Measurements from ENCODE around the gene ACTL9. TPM values are rescaled to one million over a fixed set of nuclear protein-coding genes. Genes with fewer than 3 reads are reported as not detected.
A peak's percentile ranks its signal among the peaks of the same experiment; 100 is the strongest.

The ACTL9 gene
- total and polyA plus RNA-seq, 8 donors = not detected

DNA sequence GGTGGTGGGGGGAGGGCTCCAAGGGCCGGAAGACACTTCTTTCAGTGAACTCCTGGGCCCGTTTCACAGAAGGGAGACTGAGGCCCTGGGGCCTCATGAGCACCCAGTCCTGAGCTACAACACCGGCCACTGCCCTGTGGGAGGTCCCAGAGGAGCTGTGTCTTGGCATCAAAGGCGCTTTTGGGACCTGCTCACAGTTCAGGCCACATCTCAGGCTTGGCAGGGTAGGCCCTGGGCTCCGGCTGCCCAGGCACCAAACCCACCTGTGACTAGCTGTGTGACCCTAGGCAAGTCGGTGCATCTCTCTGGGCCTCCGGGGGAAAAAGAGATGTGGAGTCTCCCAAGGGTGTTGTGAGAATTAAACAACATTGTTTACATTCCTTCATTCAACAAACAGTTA is 38.7 kb downstream of the ACTL9 start:
- no peak overlapping the region for H3K27ac ChIP-seq
- 48 to 51% methylated on average over 7 of the region's 7 CpGs for WGBS, 2 donors
- H3K27me3 ChIP-seq = no peaks in the 10 kb centered on the region
- DNase-seq (peak in 1 of 6 donors; percentile 22), ATAC-seq (no peak), FAIRE-seq (no peak)
- intact Hi-C loops (cut with DNase I) = loop anchor here in 2 of 3 donors (5.0 to 10.0 kb wide), 2 partner anchors 415 to 417 kb away; no protein-coding TSS in a partner anchor
- H3K9me3 ChIP-seq = no peaks in the 10 kb centered on the region
- no peaks in the 10 kb centered on the region for H3K36me3 ChIP-seq
- no peaks in the 10 kb centered on the region for H3K4me1 ChIP-seq
- TF ChIP-seq, protein P1, sequence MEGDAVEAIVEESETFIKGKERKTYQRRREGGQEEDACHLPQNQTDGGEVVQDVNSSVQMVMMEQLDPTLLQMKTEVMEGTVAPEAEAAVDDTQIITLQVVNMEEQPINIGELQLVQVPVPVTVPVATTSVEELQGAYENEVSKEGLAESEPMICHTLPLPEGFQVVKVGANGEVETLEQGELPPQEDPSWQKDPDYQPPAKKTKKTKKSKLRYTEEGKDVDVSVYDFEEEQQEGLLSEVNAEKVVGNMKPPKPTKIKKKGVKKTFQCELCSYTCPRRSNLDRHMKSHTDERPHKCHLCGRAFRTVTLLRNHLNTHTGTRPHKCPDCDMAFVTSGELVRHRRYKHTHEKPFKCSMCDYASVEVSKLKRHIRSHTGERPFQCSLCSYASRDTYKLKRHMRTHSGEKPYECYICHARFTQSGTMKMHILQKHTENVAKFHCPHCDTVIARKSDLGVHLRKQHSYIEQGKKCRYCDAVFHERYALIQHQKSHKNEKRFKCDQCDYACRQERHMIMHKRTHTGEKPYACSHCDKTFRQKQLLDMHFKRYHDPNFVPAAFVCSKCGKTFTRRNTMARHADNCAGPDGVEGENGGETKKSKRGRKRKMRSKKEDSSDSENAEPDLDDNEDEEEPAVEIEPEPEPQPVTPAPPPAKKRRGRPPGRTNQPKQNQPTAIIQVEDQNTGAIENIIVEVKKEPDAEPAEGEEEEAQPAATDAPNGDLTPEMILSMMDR (IDR thresholded peaks at IDR 0.05) = no peak
- no peak overlapping the region for H3K4me3 ChIP-seq

DNA sequence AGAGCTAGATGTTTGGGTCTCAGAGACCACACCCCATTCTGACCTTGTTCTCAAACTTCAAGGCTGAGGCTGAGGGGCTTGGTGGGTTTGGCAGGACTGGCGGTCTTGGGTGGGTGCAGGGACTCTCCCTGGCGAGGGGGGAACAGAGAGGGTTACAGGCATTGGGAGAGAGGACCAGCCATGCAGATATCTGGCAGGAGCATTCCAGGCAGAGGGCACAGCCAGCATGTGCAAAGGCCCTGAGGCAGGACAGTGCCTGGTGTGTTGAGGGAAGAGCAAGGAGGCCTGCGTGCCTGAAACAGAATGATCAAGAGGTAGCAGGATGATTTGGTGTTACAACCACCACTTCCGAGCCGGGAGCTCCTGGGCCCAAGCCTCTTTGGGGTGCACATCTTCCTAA is 40.7 kb downstream of the ACTL9 start:
- H3K4me3 ChIP-seq = no peak overlapping the region
- H3K36me3 ChIP-seq = no peaks in the 10 kb centered on the region
- intact Hi-C loops (cut with DNase I) = loop anchor here in 2 of 3 donors (5.0 to 10.0 kb wide), 2 partner anchors 417 to 419 kb away; no protein-coding TSS in a partner anchor
- no peak for ATAC-seq
- FAIRE-seq = no peak
- TF ChIP-seq, protein P1 (IDR thresholded peaks at IDR 0.05) = no peak
- no peaks in the 10 kb centered on the region for H3K4me1 ChIP-seq
- H3K27ac ChIP-seq = no peak overlapping the region
- no peaks in the 10 kb centered on the region for H3K27me3 ChIP-seq
- peak in 1 of 6 donors; percentile 30 for DNase-seq
- no peaks in the 10 kb centered on the region for H3K9me3 ChIP-seq
- WGBS, 2 donors = 49 to 55% methylated on average over 5 of the region's 5 CpGs

DNA sequence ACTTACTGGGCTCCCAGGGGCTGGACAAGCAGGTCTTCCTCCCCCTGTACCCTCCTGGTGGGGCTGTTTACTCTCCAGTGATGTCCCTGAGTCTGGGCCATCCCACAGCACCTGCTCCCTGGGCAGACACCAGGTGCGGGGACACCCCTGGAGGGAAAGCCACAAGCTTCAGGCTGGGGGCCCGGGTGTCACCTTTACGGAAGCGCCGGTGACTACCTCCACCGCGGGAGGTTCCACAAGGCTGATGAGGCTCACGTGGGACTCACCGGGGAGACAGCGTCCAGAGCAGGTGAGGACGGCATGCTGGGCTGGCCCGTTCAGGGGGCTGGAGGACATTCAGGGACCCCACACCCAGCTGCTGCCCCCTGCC is 43.3 kb downstream of the ACTL9 start:
- Histone ChIP-seq H3K4me3 (no peak overlapping the region), H3K9me3 (no peaks in the 10 kb centered on the region), H3K4me1 (no peaks in the 10 kb centered on the region), H3K27ac (no peak overlapping the region), H3K27me3 (no peaks in the 10 kb centered on the region), H3K36me3 (no peaks in the 10 kb centered on the region)
- TF ChIP-seq, protein P1 (IDR thresholded peaks at IDR 0.05) = no peak
- intact Hi-C loops (cut with DNase I) = loop anchor here in 2 of 3 donors (5.0 to 10.0 kb wide), 2 partner anchors 419 to 422 kb away; no protein-coding TSS in a partner anchor
- 54 to 73% methylated on average over 11 to 12 of the region's 12 CpGs for WGBS, 2 donors
- no peak for FAIRE-seq
- DNase-seq = no peak
- peak in 2 of 4 donors; percentile 12 to 24 for ATAC-seq

DNA sequence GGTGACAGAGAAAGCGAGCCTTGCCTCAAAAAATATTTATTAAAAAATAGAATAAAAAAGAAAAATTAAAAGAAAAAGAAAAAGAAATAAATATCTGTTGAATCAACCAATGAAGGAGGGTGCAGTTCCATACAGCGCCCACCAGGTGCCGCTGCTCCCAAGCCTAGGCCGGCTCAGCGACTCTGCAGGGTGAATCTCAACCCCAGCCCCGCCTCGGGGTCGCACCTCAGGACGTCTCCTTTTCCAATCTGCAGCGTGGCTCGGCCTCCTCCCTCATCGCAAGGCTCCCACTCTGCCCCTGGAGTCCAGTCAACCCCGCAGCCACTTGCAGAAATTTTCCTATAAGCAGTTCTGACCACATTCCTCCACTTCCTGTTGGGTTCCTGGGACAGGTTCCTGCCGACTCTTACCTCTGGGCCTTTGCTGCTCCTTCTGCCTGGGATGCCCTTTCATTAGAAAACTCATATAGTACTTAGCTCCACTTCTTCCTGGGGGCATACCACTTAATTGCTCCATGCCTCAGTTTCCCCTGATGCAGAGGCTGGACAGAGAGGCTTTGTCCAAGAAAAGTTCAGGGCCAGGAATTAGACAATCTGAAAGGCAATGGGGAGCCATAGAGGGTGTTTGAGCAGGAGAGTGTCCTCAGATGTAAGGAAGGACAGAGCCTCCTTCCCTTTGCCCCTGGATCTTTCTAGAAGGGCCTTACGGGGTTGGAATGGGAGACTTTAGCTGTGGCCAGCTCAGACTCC is 43.8 kb downstream of the ACTL9 start:
- Histone ChIP-seq H3K4me1 (no peaks in the 10 kb centered on the region), H3K27ac (no peak overlapping the region), H3K36me3 (no peaks in the 10 kb centered on the region), H3K4me3 (peak overlapping the region in 1 of 4 donors; percentile 25), H3K9me3 (no peaks in the 10 kb centered on the region), H3K27me3 (no peaks in the 10 kb centered on the region)
- intact Hi-C loops (cut with DNase I) = loop anchor here in 2 of 3 donors (5.0 to 10.0 kb wide), 2 partner anchors 420 to 423 kb away; no protein-coding TSS in a partner anchor
- TF ChIP-seq, protein P1 (IDR thresholded peaks at IDR 0.05) = peak; percentile 94 to 98 (median 96)
- peak in 5 of 6 donors; percentile 12 to 87 (median 42) for DNase-seq
- ATAC-seq = peak; percentile 69 to 96 (median 89)
- WGBS, 2 donors = 4 to 7% methylated on average over 15 of the region's 15 CpGs
- no peak for FAIRE-seq

DNA sequence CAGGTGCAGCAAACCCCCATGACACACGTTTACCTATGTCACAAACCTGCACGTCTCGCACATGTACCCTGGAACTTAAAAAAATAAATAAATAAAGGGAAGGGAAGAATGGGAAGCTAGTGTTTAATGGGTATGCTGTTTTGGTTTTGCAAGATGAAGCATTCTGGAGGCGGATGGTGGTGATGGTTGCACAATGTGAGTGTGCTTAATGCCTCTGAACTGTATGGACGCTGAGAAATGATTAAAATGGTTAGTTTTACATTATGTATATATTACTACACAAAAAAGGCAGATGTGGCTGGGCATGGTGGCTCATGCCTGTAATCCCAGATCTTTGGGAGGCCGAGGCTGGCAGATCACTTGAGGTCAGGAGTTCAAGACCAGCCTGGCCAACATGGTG is 50.4 kb downstream of the ACTL9 start:
- intact Hi-C loops (cut with DNase I) = no loop called here
- DNase-seq (no peak), FAIRE-seq (no peak), ATAC-seq (peak in 2 of 4 donors; percentile 51 to 61)
- Histone ChIP-seq H3K4me3 (no peak overlapping the region), H3K27ac (no peak overlapping the region), H3K4me1 (no peaks in the 10 kb centered on the region), H3K36me3 (no peaks in the 10 kb centered on the region), H3K9me3 (no peaks in the 10 kb centered on the region), H3K27me3 (peaks cover 0 to 3% (median 0%) of the 10 kb centered on the region in 4 donors)
- TF ChIP-seq, protein P1 (IDR thresholded peaks at IDR 0.05) = no peak
- 55 to 59% methylated on average over 6 of the region's 6 CpGs for WGBS, 2 donors

All from pancreas (tissue), 10 donors.